HG03139 (cell line): ENCODE results near the gene HHAT.
A peak's percentile ranks its signal among the peaks of the same experiment; 100 is the strongest.

Experiments used
- ATAC-seq: cut with Tn5 transposase; IDR thresholded peaks from one replicate; pipeline ENCODE4 v1.9.1; 2021; ENCODE audit not compliant: unreplicated experiment

The HHAT gene

DNA sequence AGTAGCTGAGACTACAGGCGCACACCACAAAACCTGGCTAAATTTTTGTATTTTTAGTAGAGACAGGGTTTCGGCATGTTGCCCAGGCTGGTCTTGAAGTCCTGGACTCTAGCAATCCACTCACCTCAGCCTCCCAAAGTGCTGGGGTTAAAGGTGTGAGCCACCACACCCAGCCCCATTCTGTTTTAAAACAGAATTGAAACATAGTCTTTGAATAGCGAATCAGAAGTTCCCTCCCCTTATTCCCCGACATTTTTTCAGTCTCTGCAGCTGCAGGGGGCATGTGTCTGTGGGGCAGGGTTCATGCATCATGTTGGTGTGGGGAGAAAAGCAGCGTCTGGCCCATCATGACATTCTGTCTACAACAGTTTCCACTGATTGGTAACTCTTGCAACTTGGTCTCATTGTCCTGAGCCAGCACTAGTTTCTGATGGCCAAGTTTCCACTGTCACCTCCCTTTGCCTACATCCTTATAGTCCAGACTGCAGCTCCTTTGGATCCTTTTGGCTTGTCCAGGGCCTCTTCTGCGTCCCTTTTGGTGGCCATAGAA, 15.6 kb upstream of the HHAT start:
- no peak for ATAC-seq

DNA sequence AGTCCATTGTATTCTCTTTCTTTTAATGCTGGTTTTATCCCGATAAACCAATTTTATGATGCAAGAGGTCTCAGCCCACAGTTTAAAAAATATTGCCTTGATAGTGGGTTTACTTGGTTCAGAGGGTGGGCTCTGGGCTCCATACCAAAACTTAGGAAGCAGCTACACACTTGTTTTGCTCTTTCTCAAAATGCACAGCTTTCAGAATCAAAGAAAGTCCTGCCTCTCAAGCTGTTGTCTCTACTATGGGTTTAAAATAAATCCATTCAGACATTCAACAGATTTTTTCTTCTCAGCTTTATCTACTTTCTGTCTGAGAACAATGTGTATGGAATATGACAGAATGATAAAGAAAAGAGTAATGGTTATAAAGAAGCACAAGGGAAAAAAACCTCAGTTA, 14.8 kb upstream of the HHAT start:
- ATAC-seq: no peak

DNA sequence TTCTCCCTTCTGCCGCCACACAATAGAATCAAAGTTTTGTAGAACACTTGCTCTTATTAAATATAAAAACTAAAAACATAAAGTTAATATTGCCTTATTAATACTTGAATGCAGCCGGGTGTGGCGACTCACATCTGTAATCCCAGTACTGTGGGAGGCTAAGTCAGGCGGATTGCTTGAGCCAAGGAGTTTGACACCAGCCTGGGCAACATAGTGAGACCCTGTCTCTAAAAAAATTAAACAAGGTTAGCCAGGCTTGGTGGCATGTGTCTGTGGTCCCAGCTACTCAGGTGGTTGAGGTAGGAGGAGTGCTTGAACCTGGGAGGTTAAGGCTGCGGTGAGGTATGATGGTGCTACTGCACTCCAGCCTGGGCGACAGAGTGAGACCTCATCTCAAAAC, 13.2 kb upstream of the HHAT start:
- no peak for ATAC-seq

DNA sequence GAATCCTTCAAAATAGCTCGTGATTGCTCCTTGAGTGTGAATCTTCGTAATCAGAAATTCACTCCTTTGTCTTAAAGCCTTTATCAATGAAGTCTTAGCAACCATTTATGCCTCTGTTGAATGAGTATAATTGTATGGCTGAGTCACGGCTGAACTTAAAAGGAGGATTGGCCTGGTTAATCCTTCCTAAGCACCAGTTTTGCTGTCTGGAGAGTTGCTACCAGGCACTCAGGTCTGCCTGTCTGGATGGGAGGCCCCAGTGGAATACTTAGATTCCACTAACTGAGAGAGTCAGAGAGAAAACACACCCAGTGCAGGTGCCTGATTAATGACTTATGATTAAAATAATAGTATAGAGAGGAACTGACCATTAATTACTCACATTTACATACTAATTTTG, 7.6 kb upstream of the HHAT start:
- ATAC-seq: no peak

DNA sequence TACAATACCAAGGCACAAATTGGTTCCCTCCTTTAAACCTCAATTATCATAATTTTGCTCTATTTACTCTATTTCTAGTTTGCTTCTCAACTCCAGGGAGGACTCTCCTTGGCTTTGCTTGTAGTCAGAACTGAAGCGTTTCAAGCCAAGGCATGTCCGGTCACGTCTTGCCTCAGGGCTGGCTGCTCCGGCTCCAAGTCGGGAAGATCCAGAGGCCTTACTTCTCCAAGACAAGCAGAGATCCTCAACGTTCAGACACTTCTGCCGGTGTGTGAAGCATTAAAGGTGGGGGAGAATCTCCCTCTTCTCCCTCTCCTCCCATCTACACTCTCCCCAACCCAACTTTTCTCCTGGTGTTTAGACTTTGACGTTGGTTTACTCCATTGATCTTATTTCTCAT, 7.2 kb upstream of the HHAT start:
- ATAC-seq: no peak

DNA sequence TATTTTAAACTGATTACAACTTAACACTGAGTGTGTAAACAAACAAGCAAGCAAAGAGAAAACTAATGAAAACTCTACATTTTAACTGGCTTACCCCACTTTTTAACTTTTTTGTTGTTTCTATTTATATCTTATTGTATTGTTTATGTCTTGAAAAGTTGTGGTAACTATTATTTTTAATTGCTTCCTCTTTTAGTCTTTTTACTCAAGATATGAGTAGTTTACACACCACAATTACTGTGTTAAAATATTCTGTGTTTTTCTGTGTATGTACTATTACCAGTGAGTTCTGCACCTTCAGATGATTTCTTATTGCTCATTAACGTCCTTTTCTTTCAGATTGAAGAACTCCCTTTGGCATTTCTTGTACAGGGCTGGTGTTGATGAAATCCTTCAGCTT, 4.7 kb upstream of the HHAT start:
- no peak for ATAC-seq

DNA sequence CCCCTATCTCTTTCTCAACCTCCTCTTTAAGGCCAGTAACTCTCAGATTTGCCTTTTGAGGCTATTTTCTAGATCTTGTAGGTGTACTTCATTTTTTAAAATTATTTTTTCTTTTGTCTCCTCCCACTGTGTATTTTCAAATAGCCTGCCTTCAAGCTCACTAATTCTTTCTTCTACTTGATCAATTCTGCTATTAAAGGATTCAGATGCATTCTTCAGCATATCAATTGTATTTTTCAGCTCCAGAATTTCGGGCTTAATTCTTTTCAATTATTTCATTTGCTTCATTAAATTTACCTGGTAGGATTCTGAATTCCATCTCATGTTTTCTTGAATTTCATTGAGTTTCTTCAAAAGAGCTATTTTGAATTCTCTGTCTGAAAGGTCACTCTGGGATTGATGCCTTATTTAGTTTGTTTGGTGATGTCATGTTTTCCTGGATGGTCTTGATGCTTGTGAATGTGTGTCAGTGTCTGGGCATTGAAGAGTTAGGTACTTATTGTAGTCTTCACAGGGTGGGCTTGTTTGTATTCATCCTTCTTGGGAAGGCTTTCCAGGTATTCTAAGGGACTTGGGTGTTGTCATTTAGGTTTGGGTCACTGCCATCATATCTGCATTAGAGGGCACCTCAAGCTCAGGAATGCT, 3.6 kb upstream of the HHAT start:
- no peak for ATAC-seq

DNA sequence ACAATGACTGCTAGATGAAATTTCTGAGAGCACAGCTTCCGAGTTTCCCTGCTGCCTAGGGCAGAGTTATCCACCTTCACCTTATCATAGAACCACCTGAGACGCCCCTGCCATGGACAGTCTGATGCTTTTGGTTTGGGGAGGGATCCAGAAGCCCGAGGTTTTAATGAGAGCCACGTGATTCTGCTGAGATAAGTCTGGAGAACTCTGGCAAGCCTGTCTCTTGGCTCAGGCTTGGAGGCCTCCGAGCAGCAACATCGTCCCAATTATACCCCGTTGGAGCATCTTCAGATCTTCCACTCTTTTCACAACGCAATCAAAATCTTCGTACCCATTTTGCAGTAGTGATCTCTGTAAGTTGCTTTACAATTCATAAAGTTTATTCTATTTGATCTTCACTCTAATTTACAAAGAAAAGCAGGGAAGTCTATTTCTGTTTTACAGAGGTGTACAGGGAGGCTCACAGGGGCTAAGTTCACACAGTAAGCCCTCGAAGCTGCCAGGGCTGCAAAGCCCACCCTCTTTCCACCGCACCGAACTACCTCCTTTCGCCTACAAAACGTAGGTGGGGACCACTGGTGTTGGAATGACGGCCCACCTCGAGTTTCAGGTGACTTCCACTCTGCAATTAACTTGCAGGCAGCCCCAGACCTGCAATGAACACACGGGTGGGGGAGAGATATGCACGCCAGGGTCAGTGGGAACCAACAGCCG, 513 bp upstream of the HHAT start:
- ATAC-seq: no peak

DNA sequence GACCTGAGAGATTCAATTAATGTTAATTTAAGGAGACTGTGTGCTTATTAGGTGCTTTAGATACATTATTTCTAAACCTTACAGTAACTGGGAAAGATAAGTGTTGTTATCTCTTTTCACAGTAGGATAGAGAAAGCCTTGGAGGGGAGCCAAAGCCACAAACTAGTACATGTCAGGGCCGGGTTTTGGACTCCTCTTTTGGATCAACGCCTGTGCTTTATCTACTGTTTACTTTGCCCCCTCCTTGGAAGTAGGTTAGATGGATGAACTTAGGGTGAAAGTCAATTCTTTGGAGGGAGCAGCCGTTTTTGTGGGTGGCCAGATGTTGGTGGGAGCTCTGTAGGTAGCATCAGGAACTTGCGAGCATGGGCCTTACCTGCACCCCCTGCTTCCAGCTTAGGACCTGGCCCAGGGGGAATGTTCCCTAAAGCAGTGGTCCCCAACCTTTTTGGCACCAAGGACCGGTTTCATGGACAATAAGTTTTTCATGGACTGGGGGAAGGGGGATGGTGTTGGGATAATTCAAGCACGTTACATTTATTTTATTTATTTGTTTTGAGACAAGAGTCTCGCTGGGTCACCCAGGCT, 1.7 kb downstream of the HHAT start:
- no peak for ATAC-seq

DNA sequence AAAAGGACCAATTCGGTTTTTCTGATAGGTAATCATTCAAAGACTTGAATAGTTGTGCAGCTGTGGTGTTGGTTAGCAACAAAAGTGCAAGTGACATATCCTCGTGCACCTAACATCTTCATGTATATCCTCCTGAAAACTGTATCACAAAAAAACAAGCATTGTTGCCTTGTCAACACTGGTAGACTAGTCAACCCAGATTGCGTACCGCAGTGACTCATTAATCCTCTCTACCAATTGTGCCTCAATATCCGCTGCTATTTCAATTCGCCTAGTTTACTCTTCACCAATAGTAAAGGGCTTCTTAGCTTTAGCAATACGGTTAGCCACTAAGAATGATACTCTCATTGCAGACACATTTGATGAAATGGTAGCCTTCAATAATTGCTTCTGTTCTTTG, 3.5 kb downstream of the HHAT start:
- ATAC-seq: no peak

DNA sequence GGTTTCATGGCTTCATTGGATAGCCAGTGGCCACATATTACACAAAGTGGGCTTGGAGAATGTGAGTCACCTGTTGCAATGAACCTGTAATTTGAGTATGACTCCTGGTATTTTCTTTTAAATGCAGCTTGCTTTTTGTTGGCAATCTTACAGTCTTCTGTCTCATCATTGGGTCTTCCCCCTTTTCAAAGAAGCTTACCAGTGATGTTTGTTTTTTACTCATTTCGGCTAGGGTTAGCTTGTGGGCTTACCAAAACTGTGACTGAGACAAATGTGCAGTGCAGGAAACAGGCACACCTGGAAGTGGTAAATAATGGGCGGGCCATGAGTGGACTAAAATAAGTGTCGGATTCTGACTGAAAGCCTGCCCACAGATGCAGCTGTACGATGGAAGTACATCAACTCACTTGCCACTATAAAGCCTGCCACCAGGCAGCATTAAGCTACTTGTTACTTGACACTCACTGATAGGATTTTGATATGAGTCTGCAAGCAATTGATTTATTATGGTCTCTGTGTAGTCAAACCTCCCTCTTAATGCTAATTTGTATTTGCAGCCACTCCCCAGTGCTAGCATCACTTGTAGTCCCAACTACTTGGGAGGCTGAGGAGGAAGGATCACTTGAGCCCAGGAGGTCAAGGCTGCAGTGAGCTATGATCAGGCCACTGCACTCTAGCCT, 4.2 kb downstream of the HHAT start:
- ATAC-seq: peak; percentile 64

DNA sequence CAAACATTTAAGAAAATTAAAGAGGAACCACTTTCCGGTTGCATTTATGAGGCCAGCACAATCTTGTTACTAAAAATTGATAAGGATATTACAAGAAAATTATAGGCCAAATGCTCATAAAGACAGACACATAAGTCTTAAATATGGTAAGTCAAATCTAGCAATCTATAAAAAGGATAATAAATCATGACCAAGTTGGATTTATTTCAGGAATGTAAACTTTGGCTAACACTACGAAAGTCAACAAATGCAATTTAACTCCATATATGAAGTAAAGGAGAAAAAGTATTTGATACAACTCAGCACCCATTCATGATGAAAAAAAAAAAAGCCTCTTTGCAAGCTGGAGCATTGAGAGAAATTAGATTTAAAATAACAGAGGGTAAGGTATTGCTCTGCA, 6.3 kb downstream of the HHAT start:
- ATAC-seq: no peak

DNA sequence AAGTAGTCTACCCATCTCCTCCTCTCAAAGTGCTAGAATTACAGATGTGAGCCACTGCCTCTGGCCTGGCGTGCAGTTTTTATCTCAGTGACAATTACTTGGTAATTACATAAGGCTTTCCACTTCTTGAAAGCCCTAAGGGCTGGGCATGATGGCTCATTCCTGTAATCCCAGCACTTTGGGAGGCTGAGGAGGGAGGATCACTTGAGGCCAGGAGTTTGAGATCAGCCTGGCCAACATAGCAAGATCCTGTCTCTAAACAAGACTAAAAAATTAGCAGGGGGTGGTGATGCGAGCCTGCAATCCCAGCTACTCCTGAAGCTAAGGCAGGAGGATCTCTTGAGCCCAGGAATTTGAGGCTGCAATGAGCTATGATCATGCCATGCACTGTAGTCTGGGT, 7.7 kb downstream of the HHAT start:
- no peak for ATAC-seq

DNA sequence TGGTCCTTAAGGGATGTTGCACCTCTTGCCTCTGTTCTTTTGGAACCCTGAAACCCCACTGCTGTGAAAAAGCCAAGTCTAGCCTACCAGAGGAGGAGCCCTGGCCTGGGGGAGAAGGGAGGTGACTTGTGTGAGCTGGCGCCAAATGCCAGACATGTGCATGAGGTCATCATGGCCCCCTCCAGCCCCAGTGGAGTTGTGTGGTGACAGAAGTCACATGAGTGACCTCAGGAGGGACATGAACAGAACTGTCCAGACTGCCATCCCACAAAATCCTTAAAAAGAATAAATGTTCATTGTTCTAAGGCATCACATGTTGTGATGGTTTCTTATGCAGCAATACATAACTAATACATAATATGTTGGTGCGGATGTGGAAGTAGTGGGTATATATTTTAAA, 10.8 kb downstream of the HHAT start:
- ATAC-seq: no peak

DNA sequence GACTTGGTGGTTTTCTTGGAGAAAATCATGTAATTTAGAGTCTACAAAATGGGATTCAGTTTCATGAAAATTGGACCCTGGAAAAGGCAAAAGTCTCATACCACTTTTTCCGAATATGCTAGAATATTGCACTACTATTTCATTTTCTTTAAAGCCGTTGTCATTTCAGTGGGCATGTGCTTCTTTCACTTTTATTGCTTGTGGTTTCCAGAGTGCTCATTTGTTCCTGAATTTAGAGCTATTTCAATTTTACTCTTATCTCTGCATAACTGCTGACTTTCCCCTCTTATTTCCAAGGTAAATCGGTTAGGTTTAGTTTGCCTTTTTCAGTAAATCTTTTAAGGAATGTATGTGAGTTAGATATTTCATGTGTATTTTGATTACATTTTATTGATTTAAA, 11.6 kb downstream of the HHAT start:
- ATAC-seq: no peak

DNA sequence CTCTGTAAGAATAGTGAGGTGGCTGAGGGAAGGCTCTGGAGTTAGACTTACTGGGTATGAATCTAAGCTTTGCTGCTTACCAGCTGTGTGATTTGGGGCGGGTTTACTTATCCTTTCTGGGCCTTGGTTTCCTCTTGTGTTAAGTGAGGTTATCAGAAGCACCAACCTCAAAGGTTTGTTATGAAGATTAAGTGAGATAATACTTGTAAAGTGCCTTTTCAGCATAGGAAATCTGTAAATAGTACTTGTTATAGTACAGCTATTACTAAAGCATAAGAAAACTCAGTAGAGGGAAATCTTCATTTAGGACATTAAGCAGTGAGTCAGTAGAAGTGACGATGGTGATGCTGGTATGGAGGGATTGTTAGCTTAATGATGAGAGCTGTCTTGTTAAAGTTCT, 12.1 kb downstream of the HHAT start:
- no peak for ATAC-seq

DNA sequence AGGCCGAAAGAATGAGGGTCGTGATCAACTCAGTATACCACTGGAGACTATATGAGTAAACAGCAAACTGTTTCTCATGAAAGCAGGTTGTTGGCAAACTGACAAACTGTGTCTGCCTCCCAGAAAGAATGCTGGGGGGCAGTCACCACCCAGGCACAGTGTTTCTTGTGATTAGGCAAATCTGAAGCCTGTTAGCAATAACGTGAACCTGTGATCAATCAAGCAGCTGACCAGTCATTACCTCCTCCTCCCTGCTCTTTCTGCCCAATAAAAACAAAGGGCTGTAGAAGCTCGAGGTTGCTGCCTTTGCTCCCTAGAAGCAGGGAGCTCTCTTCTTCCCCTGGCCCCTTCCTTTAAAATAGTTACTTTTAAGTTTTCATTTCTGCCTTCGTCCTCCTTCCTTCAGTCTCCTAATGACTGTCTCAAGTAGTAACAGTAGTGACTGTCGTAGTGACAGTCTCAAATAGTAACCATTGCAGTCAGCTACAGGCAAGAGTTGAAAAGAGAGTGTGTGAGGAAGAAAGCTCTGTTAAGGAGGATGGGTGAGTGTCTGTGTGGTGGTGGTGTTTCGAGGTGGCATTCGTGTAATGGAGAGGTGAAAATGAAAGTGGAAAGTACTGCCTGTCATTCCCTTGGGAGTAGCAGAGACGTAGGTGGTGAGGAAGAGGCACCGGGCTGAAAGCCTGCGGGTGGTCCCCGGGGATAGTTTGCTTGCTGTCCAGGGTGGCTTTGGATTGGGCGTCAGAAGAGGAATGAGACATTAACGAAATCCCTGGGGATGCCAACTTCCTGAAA, 14.5 kb downstream of the HHAT start:
- peak; percentile 65 for ATAC-seq

DNA sequence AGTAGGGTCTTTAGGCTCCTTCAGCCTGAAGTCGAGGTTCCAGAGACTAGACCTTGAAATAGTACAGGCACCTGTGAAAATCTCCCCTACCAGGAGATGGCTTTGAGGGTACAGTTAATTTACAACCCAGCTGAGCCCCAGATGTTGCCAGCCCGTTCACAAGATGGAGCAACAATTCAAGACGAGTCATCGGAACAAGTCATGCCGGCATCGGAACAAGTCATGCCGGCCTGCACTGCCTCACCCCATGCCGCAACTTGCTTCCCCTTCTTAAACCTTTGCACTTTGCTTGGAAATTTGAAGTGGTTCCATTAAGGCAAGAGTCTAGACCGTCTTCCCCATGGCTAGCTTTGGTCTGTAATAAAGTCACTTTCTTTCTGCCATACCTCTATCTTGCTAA, 16.0 kb downstream of the HHAT start:
- no peak for ATAC-seq

DNA sequence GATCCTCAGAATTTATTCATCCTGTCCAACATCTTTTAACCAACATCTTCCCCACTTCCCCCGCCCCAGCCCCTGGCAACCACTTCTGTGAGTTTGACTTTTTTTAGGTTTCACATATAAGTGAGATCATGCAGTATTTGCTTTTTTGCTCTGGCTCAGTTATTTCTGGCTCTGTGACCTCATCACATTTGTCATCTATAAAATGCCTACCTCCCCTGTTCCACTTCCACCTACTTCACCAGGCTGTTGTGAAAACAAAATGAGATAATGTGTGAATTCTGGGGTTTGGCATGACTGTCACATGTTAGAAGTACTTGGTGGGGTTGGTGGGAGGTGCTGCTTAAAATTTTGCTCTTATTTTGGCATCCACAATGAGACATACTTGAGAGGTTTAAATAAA, 18.4 kb downstream of the HHAT start:
- no peak for ATAC-seq

DNA sequence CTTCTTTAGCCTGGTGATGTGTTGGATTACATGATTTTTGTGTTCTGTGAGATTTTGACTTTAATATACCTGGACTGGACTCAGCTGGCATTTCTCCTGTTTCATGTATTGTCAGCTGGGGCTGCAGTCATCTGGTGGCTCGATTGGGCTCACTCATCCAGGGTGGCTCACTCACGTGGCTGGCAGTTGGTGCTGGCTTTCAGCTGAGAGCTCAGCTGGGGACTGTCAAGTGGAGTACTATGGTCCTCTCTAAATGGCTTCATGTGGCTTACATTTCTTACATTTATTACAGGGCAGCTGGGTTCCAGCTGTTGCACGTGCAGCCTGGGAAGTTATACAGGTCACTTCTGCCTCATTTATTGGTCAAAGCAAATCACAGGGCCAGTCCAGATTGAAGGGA, 22.8 kb downstream of the HHAT start:
- ATAC-seq: no peak

DNA sequence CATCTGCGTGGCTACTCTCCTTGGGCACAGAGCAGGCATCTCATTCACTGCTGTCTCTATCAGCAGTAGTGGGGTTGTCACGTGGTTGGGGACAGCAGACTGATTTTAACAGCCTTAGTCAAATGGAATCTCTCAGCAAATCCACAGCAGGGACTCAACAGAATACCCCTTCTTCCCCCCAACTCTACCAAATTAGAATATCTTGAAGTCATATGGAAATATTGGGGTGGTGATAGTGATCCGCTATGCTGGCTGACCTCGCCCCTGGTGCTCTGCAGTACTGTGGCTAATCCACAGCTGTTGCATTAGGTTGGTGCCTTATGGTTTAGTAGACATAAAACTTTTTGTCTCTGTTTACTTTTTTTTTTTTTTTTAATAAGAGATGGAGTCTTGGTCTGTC, 23.9 kb downstream of the HHAT start:
- ATAC-seq: no peak
